Endothelial cell of umbilical vein (primary cell): ENCODE data around the gene DYRK1A.

Experiments used
- CTCF ChIP-seq, 2 donors: IDR thresholded peaks; 1 replicate in 1 of 2; 2 replicates in 1 of 2; pipeline ENCODE4 v1.5.1; 2011; ENCODE audit warnings: low read length in 2 of 2, mild to moderate bottlenecking in 2 of 2, moderate library complexity in 2 of 2, control low read depth in 1 of 2, inconsistent platforms in 1 of 2, low read depth in 1 of 2; ENCODE audit not compliant: insufficient read depth in 1 of 2; ENCODE audit errors: extremely low read depth in 1 of 2
- EZH2 ChIP-seq: IDR thresholded peaks from 2 replicates; pipeline ENCODE4 v1.6.1; 2012; ENCODE audit warnings: borderline replicate concordance, low read depth, mild to moderate bottlenecking, moderate library complexity, low read length, inconsistent platforms; ENCODE audit not compliant: severe bottlenecking
- GATA2 ChIP-seq: IDR thresholded peaks from 2 replicates; pipeline ENCODE4 v1.7.0; 2011; ENCODE audit warnings: low read depth, mild to moderate bottlenecking, moderate library complexity, mixed read lengths, low read length; ENCODE audit not compliant: insufficient read length, insufficient read depth
- JUN ChIP-seq: IDR thresholded peaks from 2 replicates; pipeline ENCODE4 v1.6.1; 2011; ENCODE audit warnings: borderline replicate concordance, low read depth; ENCODE audit not compliant: insufficient read length, insufficient read depth
- MAX ChIP-seq: IDR thresholded peaks from 2 replicates; pipeline ENCODE4 v1.6.1; 2011; ENCODE audit not compliant: insufficient read depth, insufficient read length
- POLR2A ChIP-seq: IDR thresholded peaks from 2 replicates; pipeline ENCODE4 v1.6.1; 2012; ENCODE audit warnings: low read depth, mild to moderate bottlenecking, control low read depth, low read length
- POLR2AphosphoS5 ChIP-seq: IDR thresholded peaks from 2 replicates; pipeline ENCODE4 v1.6.1; 2012; ENCODE audit warnings: low read depth, mild to moderate bottlenecking, control low read depth, low read length, moderate library complexity; ENCODE audit not compliant: insufficient read depth

GRCh38 chr21:37490084-37490483, 123.5 kb downstream of the DYRK1A start:
- TF ChIP-seq POLR2A (no peak), GATA2 (no peak), EZH2 (no peak), POLR2AphosphoS5 (no peak), CTCF (IDR thresholded peaks at IDR 0.05; ENCODE audit: extremely low read depth in 1 of 2, insufficient read depth in 1 of 2, low read depth in 1 of 2, low read length in 2 of 2) (no peak), JUN (no peak), MAX (no peak)
